Measurements from ENCODE around the gene VSTM1. TPM values are rescaled to one million over a fixed set of nuclear protein-coding genes. Genes with fewer than 3 reads are reported as not detected.
"Not testable (repeated sequence)": the region's sequence is repeated elsewhere in the genome, so short reads cannot be mapped to it uniquely, and the experiment has no call there.

VSTM1 gene
- total RNA-seq, 2 donors from 2014 or later, result not detected

DNA sequence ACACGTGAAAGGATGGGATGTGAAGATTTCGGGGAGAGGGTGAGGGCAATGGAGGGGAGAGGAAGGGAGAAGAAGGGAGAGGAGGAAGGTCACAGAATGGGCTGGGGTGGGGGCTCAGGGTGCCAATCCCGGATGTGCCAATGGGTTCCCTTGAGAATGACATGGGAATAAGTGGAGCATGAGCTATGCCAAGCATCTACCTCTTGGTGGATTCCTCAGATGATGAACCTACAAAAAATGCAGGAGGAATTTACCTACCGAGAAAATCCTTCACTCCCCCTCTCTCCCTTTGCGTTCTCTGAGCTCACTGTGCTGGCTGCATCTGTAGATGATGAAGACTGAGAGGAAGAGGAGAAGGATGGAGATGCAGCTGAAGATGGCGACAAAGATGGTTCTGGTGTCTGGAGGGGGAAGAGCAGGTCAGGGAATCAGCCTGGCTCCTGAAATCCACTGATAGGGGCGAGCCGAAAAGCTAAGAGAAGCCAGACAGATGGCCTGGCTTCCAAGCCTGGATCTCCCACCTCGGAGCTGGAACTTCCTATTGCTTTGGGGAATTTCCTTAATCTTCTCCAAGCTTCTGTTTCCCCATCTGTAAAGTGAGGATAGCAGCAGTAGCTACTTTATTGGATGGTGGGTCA is 21.6 kb downstream of the VSTM1 start:
- no peak overlapping the region for H3K4me3 ChIP-seq (ENCODE audit: low read length)
- 73 to 76% methylated on average over 4 to 8 of the region's 9 CpGs for WGBS, 2 experiments (ENCODE audit: insufficient coverage in 1 of 2, insufficient read length in 1 of 2)
- Mint-ChIP-seq H3K36me3 (ENCODE audit: low read depth) (no peaks in the 10 kb centered on the region), H3K27ac (peak overlapping the region; percentile 67), H3K4me1 (no peaks in the 10 kb centered on the region), H3K4me3 (no peak overlapping the region), H3K9me3 (peaks cover 3% of the 10 kb centered on the region), H3K27me3 (ENCODE audit: insufficient read depth) (peaks cover 16% of the 10 kb centered on the region)
- no peak for TF ChIP-seq CTCF (conservative IDR thresholded peaks at IDR 0.05)
- H3K27me3 ChIP-seq (ENCODE audit: control insufficient read depth, insufficient read depth, low read length, poor library complexity, severe bottlenecking), result no peaks in the 10 kb centered on the region
- H3K9ac ChIP-seq (ENCODE audit: extremely low read depth, low read length, poor library complexity, severe bottlenecking), result no peak overlapping the region
- peak; percentile 71 for DNase-seq
- H3K9me3 ChIP-seq (ENCODE audit: control insufficient read depth, low read length), result peaks cover 19% of the 10 kb centered on the region
- no peaks in the 10 kb centered on the region for H3K4me1 ChIP-seq (ENCODE audit: control insufficient read depth, insufficient read depth, low read length)
- H3K27ac ChIP-seq (ENCODE audit: low read depth, low read length), result no peak overlapping the region
- no peaks in the 10 kb centered on the region for H3K36me3 ChIP-seq (ENCODE audit: control insufficient read depth, insufficient read depth, low read length)

- H3K9ac ChIP-seq (ENCODE audit: extremely low read depth, low read length, poor library complexity, severe bottlenecking), result no peak overlapping the region
- no peak overlapping the region for H3K27ac ChIP-seq (ENCODE audit: low read depth, low read length)
- no peaks in the 10 kb centered on the region for H3K4me1 ChIP-seq (ENCODE audit: control insufficient read depth, insufficient read depth, low read length)
- peaks cover 2% of the 10 kb centered on the region for H3K9me3 ChIP-seq (ENCODE audit: control insufficient read depth, low read length)
- 90 to 91% methylated on average over 2 to 4 of the region's 4 CpGs for WGBS, 2 experiments (ENCODE audit: insufficient coverage in 1 of 2, insufficient read length in 1 of 2)
- no peaks in the 10 kb centered on the region for H3K36me3 Mint-ChIP-seq (ENCODE audit: low read depth)
- H3K27me3 Mint-ChIP-seq (ENCODE audit: insufficient read depth), result peaks cover 10% of the 10 kb centered on the region
- H3K4me3 Mint-ChIP-seq, result no peak overlapping the region
- H3K4me1 Mint-ChIP-seq, result peaks cover 10% of the 10 kb centered on the region
- H3K4me3 ChIP-seq (ENCODE audit: low read length), result no peak overlapping the region
- H3K27me3 ChIP-seq (ENCODE audit: control insufficient read depth, insufficient read depth, low read length, poor library complexity, severe bottlenecking), result no peaks in the 10 kb centered on the region
- no peaks in the 10 kb centered on the region for H3K9me3 Mint-ChIP-seq
- no peak for TF ChIP-seq CTCF (conservative IDR thresholded peaks at IDR 0.05)
- DNase-seq, result no peak
- H3K36me3 ChIP-seq (ENCODE audit: control insufficient read depth, insufficient read depth, low read length), result no peaks in the 10 kb centered on the region
- no peak overlapping the region for H3K27ac Mint-ChIP-seq
Observed at GRCh38 chr19:54040003-54040402, 23.7 kb downstream of the VSTM1 start.

DNA sequence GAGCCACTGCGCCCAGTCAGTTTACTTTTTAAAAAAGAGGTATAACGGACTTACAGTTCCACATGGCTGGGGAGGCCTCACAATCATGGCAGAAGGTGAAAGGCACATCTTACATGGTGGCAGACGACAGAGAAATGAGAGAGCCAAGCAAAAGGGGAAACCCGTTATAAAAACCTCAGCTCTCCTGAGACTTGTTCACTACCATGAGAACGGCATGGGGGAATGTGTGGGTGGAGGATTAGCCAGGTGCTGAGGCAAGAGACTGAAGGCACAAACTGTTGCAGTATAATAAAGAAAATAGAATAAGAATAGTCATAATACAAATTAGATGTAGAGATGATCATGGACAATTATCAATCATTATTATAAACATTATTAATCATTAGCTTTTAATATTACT is 27.2 kb downstream of the VSTM1 start:
- not testable (repeated sequence) for H3K36me3 Mint-ChIP-seq (ENCODE audit: low read depth); H3K27me3 Mint-ChIP-seq (ENCODE audit: insufficient read depth); H3K4me3 ChIP-seq (ENCODE audit: low read length); H3K36me3 ChIP-seq (ENCODE audit: control insufficient read depth, insufficient read depth, low read length); H3K27me3 ChIP-seq (ENCODE audit: control insufficient read depth, insufficient read depth, low read length, poor library complexity, severe bottlenecking); DNase-seq; H3K4me1 ChIP-seq (ENCODE audit: control insufficient read depth, insufficient read depth, low read length); H3K9me3 ChIP-seq (ENCODE audit: control insufficient read depth, low read length); H3K9me3 Mint-ChIP-seq; H3K9ac ChIP-seq (ENCODE audit: extremely low read depth, low read length, poor library complexity, severe bottlenecking); H3K27ac ChIP-seq (ENCODE audit: low read depth, low read length); H3K4me3 Mint-ChIP-seq; H3K27ac Mint-ChIP-seq
- peaks cover 16% of the 10 kb centered on the region for H3K4me1 Mint-ChIP-seq
- 87 to 94% methylated on average over 4 to 5 of the region's 5 CpGs for WGBS, 2 experiments (ENCODE audit: insufficient coverage in 1 of 2, insufficient read length in 1 of 2)

All from endodermal cell (in vitro differentiated cells).